SH-SY5Y (cell line): Measurements from ENCODE around the gene KCNAB3.

Experiments
- GATA2 ChIP-seq: IDR thresholded peaks from 2 replicates; pipeline ENCODE4 v1.6.1; 2011; ENCODE audit warnings: mild to moderate bottlenecking, low read depth, low read length
- GATA3 ChIP-seq: IDR thresholded peaks from 2 replicates; pipeline ENCODE4 v1.6.1; 2011; ENCODE audit warnings: low read depth, mild to moderate bottlenecking, low read length, moderate library complexity

DNA sequence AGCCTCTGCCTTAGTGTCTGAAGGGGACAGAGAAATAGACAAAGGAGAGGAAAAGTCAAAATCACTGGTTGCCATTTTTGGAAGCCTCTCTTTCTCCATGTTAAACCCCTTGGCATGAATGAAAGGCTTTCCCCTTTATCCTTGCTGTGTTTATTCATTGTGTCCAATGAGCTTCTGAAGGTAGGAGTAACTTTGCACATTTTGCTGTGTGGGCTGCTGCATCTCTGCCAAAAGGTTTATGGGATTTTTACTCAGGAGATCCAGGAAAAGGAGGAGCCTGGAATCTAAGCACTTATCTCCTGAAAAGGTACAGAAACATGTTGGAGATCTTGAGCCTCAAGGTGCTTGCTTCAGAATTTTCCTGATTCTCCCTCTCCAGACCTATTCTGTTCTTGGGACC lies 6.2 kb upstream of the KCNAB3 start:
- TF ChIP-seq GATA2 (no peak), GATA3 (no peak)
